HepG2 (cell line): ENCODE data around the gene HJURP.

ENCODE experiments used
- EZH2 ChIP-seq: conservative IDR thresholded peaks from 2 replicates; pipeline ENCODE4 v1.6.1; 2012; ENCODE audit warnings: mild to moderate bottlenecking, low read depth, low read length, moderate library complexity
- HMG20A ChIP-seq: IDR thresholded peaks from 2 replicates; pipeline ENCODE4 v1.6.1; 2016; ENCODE audit warnings: borderline replicate concordance
- RELA ChIP-seq: sonication (generic); formaldehyde crosslinking; IDR thresholded peaks from 2 replicates; pipeline ENCODE4 v1.4.0; 2020; ENCODE audit warnings: missing genetic modification reagents
- SP1 ChIP-seq, 2 experiments: fragments of 450-650 bp in 1 of 2; sonication (generic) in 1 of 2; formaldehyde crosslinking in 1 of 2; IDR thresholded peaks; 2 replicates each; pipeline versions ENCODE4 v1.4.0 to v1.6.1; 2016 to 2020; ENCODE audit warnings: missing genetic modification reagents in 1 of 2
- U2AF1 ChIP-seq: fragments of 200-400 bp; formaldehyde crosslinking; optimal IDR thresholded peaks from 2 replicates; pipeline ENCODE3; 2017; ENCODE audit warnings: mild to moderate bottlenecking, low read depth, low read length
- ZFP41 ChIP-seq: sonication (generic); formaldehyde crosslinking; IDR thresholded peaks from 2 replicates; pipeline ENCODE4 v1.4.0; 2020; ENCODE audit warnings: mild to moderate bottlenecking, missing genetic modification reagents, borderline replicate concordance
- ZNF761 ChIP-seq: sonication (generic); formaldehyde crosslinking; conservative IDR thresholded peaks from 2 replicates; pipeline ENCODE4 v1.4.0; 2020; ENCODE audit warnings: mild to moderate bottlenecking, missing genetic modification reagents
- TF ChIP-seq, protein P1 (sequence below): sonication (generic); formaldehyde crosslinking; IDR thresholded peaks from 2 replicates; pipeline ENCODE4 v1.5.0; 2020; ENCODE audit warnings: mild to moderate bottlenecking, missing genetic modification reagents, moderate library complexity
- TF ChIP-seq, protein P2 (sequence below), 2 experiments: fragments of 450-650 bp in 1 of 2; sonication (generic) in 1 of 2; formaldehyde crosslinking in 1 of 2; IDR thresholded peaks; 2 replicates each; pipeline versions ENCODE4 v1.6.1 to v1.8.0; 2016 to 2022; ENCODE audit warnings: antibody characterized with exemption in 1 of 2, mild to moderate bottlenecking in 1 of 2, missing genetic modification reagents in 1 of 2

DNA sequence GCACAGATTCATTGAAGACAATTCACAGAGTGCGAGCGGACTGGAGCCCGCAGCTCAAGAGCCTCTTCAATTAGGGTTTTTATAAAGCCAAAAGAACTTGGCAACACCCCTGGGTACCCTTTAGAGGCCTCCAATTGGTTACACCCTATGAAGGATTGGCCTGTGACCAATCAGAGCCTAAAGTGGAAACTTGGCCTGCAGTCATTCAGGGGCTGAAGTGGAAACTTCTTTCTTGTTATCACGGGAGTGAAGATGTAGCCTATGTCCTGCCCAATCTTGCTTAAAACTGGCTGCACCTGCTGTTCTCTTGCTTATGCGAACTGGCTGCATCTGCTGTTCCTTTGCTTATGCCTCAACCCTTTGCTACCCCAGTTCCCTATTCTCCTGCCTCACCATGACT lies 1.8 kb upstream of the HJURP start:
- no peak for TF ChIP-seq ZNF761
- TF ChIP-seq U2AF1 = no peak
- TF ChIP-seq, protein P1, sequence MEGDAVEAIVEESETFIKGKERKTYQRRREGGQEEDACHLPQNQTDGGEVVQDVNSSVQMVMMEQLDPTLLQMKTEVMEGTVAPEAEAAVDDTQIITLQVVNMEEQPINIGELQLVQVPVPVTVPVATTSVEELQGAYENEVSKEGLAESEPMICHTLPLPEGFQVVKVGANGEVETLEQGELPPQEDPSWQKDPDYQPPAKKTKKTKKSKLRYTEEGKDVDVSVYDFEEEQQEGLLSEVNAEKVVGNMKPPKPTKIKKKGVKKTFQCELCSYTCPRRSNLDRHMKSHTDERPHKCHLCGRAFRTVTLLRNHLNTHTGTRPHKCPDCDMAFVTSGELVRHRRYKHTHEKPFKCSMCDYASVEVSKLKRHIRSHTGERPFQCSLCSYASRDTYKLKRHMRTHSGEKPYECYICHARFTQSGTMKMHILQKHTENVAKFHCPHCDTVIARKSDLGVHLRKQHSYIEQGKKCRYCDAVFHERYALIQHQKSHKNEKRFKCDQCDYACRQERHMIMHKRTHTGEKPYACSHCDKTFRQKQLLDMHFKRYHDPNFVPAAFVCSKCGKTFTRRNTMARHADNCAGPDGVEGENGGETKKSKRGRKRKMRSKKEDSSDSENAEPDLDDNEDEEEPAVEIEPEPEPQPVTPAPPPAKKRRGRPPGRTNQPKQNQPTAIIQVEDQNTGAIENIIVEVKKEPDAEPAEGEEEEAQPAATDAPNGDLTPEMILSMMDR = no peak
- TF ChIP-seq, protein P2, sequence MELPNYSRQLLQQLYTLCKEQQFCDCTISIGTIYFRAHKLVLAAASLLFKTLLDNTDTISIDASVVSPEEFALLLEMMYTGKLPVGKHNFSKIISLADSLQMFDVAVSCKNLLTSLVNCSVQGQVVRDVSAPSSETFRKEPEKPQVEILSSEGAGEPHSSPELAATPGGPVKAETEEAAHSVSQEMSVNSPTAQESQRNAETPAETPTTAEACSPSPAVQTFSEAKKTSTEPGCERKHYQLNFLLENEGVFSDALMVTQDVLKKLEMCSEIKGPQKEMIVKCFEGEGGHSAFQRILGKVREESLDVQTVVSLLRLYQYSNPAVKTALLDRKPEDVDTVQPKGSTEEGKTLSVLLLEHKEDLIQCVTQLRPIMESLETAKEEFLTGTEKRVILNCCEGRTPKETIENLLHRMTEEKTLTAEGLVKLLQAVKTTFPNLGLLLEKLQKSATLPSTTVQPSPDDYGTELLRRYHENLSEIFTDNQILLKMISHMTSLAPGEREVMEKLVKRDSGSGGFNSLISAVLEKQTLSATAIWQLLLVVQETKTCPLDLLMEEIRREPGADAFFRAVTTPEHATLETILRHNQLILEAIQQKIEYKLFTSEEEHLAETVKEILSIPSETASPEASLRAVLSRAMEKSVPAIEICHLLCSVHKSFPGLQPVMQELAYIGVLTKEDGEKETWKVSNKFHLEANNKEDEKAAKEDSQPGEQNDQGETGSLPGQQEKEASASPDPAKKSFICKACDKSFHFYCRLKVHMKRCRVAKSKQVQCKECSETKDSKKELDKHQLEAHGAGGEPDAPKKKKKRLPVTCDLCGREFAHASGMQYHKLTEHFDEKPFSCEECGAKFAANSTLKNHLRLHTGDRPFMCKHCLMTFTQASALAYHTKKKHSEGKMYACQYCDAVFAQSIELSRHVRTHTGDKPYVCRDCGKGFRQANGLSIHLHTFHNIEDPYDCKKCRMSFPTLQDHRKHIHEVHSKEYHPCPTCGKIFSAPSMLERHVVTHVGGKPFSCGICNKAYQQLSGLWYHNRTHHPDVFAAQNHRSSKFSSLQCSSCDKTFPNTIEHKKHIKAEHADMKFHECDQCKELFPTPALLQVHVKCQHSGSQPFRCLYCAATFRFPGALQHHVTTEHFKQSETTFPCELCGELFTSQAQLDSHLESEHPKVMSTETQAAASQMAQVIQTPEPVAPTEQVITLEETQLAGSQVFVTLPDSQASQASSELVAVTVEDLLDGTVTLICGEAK (IDR thresholded peaks at IDR 0.05) = no peak
- TF ChIP-seq, protein P2 (CRISPR knock-in tag; IDR thresholded peaks at IDR 0.05) = no peak
- TF ChIP-seq HMG20A (CRISPR knock-in tag) = no peak
- no peak for TF ChIP-seq RELA
- TF ChIP-seq SP1 (IDR thresholded peaks at IDR 0.05) = no peak
- no peak for TF ChIP-seq SP1 (CRISPR knock-in tag; IDR thresholded peaks at IDR 0.05)
- no peak for TF ChIP-seq ZFP41 (CRISPR knock-in tag)
- no peak for TF ChIP-seq EZH2
